Measurements from ENCODE around the gene PAM16.

Gene PAM16

DNA sequence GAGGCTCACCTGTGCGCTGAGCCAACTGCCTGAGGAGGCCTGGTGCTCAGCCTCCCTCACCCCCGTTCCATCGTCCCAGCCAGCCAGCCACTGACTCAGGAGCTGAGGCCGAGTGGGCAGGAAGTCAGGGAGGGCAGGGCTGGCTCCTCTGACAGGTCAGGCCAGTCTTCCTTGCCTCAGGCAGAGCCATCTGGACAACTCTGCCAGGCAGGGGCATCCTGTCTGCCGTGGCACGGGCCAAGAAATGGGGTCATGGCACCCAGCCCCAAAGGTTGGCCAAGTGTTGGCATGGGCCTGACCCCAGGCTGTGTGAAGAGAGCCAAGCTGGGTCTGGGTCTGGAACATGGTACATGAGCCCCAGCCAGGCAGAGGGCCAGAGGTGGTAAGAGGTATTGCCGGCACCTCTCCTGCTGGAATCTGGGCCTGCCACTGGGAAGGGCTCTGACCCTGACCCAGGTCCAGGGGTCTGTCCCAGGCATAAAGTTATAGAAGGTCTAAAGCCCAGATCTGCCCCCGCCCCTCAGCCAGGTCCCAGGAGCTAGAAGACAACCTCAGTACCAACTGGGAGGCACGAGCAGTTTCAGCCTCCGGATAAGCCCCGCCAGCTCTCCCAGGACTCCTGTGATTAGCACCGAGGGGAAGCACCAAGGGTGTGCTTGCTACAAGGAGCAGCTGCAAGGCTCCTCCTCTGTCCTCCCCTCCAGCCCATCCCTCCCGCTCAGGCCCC lies 18.0 kb upstream of the PAM16 start:
- no peaks in the 10 kb centered on the region for H3K27me3 Mint-ChIP-seq (ENCODE audit: low read depth, poor library complexity)
- no peak overlapping the region for H3K27ac Mint-ChIP-seq
- peaks cover 47% of the 10 kb centered on the region for H3K4me1 Mint-ChIP-seq
- TF ChIP-seq, protein P1, sequence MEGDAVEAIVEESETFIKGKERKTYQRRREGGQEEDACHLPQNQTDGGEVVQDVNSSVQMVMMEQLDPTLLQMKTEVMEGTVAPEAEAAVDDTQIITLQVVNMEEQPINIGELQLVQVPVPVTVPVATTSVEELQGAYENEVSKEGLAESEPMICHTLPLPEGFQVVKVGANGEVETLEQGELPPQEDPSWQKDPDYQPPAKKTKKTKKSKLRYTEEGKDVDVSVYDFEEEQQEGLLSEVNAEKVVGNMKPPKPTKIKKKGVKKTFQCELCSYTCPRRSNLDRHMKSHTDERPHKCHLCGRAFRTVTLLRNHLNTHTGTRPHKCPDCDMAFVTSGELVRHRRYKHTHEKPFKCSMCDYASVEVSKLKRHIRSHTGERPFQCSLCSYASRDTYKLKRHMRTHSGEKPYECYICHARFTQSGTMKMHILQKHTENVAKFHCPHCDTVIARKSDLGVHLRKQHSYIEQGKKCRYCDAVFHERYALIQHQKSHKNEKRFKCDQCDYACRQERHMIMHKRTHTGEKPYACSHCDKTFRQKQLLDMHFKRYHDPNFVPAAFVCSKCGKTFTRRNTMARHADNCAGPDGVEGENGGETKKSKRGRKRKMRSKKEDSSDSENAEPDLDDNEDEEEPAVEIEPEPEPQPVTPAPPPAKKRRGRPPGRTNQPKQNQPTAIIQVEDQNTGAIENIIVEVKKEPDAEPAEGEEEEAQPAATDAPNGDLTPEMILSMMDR (IDR thresholded peaks at IDR 0.05), result no peak
- no peaks in the 10 kb centered on the region for H3K9me3 Mint-ChIP-seq
- no peak for DNase-seq
- H3K4me3 Mint-ChIP-seq, result no peak overlapping the region
- no peaks in the 10 kb centered on the region for H3K36me3 Mint-ChIP-seq (ENCODE audit: low read depth)

DNA sequence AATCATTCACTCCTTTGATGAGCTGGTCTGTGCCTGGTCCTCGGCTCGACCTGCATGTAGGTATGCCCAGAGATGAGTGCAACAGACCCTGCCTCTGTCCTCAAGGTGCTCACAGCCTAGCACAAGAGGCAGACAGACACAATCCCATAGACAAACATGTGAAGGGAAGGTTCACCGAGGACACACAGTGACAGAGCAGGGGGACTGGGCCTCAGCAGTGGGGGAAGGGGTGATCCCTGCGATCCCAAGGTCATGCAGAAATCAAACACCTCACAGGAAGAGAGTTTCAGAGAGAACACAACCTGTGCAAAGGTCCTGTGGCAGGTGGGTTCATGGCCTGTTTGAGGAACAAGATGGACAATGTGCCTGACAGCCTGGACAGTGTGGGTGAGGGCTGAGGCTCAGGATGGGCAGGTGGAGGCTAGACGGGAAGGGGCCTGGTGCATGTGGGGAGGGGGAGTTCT lies 16.3 kb upstream of the PAM16 start:
- H3K4me3 Mint-ChIP-seq, result no peak overlapping the region
- no peak for DNase-seq
- TF ChIP-seq, protein P1 (IDR thresholded peaks at IDR 0.05), result no peak
- H3K9me3 Mint-ChIP-seq, result no peaks in the 10 kb centered on the region
- H3K27ac Mint-ChIP-seq, result no peak overlapping the region
- no peaks in the 10 kb centered on the region for H3K27me3 Mint-ChIP-seq (ENCODE audit: low read depth, poor library complexity)
- H3K4me1 Mint-ChIP-seq, result peaks cover 36% of the 10 kb centered on the region
- no peaks in the 10 kb centered on the region for H3K36me3 Mint-ChIP-seq (ENCODE audit: low read depth)

DNA sequence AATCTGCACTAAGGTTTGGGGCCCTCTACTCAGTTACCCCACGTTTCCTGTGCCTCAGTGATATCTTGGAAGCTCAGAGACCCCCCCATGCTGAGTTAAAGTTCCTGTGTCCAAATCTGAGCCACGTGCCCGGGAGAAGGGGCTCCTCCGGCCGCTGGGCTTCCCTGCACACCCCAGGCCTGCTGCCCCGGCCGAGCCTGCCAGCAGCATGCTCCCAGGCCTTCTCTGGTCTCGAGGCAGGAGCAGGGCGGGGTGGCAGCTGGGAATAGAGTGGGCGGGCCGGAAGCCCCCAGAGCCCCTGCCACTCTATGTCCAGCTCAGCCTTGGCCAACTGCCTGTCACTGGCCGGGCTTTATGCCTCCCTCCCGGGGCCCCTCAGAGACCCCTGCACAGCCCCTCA lies 14.9 kb upstream of the PAM16 start:
- no peaks in the 10 kb centered on the region for H3K9me3 Mint-ChIP-seq

GRCh38 chr16:4365615-4366014 lies 14.5 kb upstream of the PAM16 start:
- H3K4me1 Mint-ChIP-seq, result peaks cover 28% of the 10 kb centered on the region
- no peaks in the 10 kb centered on the region for H3K27me3 Mint-ChIP-seq (ENCODE audit: low read depth, poor library complexity)
- no peaks in the 10 kb centered on the region for H3K9me3 Mint-ChIP-seq
- TF ChIP-seq, protein P1 (IDR thresholded peaks at IDR 0.05), result no peak
- H3K27ac Mint-ChIP-seq, result no peak overlapping the region
- H3K4me3 Mint-ChIP-seq, result no peak overlapping the region
- no peaks in the 10 kb centered on the region for H3K36me3 Mint-ChIP-seq (ENCODE audit: low read depth)
- no peak for DNase-seq

More for the DNA sequence above, 14.9 kb upstream of the PAM16 start:
- Mint-ChIP-seq H3K4me1 (peaks cover 32% of the 10 kb centered on the region), H3K4me3 (no peak overlapping the region), H3K27ac (no peak overlapping the region), H3K27me3 (ENCODE audit: low read depth, poor library complexity) (no peaks in the 10 kb centered on the region), H3K36me3 (ENCODE audit: low read depth) (no peaks in the 10 kb centered on the region)
- DNase-seq, result no peak
- TF ChIP-seq, protein P1 (IDR thresholded peaks at IDR 0.05), result no peak

- H3K4me3 Mint-ChIP-seq, result no peak overlapping the region
- H3K36me3 Mint-ChIP-seq (ENCODE audit: low read depth), result no peaks in the 10 kb centered on the region
Measured at GRCh38 chr16:4365014-4365406, 13.9 kb upstream of the PAM16 start.

More at GRCh38 chr16:4365014-4365406, 13.9 kb upstream of the PAM16 start:
- no peak for DNase-seq
- no peak overlapping the region for H3K27ac Mint-ChIP-seq
- H3K4me1 Mint-ChIP-seq, result peaks cover 25% of the 10 kb centered on the region
- H3K9me3 Mint-ChIP-seq, result no peaks in the 10 kb centered on the region
- no peaks in the 10 kb centered on the region for H3K27me3 Mint-ChIP-seq (ENCODE audit: low read depth, poor library complexity)
- TF ChIP-seq, protein P1 (IDR thresholded peaks at IDR 0.05), result no peak

Data from nephron progenitor cell (in vitro differentiated cells).